Suppressor macrophage treated with lipopolysaccharide for 1 hour (primary cell): ENCODE data around the gene NTNG2.
A peak's percentile ranks its signal among the peaks of the same experiment; 100 is the strongest.
"Not testable (repeated sequence)": the region's sequence is repeated elsewhere in the genome, so short reads cannot be mapped to it uniquely, and the experiment has no call there.

Experiments used
- DNase-seq, 3 donors: peaks; one replicate each; pipeline ENCODE4 v3.0.0-alpha.2; 2020 to 2022

Gene NTNG2

GRCh38 chr9:132268725-132269352 is 107.0 kb downstream of the NTNG2 start:
- peak; percentile 67 to 76 (median 69) for DNase-seq

GRCh38 chr9:132269704-132270516 is 108.1 kb downstream of the NTNG2 start:
- DNase-seq: not testable (repeated sequence)

- DNase-seq: no peak
Measured at GRCh38 chr9:132274861-132275260, 113.0 kb downstream of the NTNG2 start.

GRCh38 chr9:132283165-132283564 is 121.3 kb downstream of the NTNG2 start:
- peak; percentile 10 to 48 (median 19) for DNase-seq

- DNase-seq: no peak
Measured at GRCh38 chr9:132283863-132284262, 122.0 kb downstream of the NTNG2 start.

GRCh38 chr9:132287256-132287760 is 125.5 kb downstream of the NTNG2 start:
- no peak for DNase-seq

GRCh38 chr9:132288361-132288760 is 126.5 kb downstream of the NTNG2 start:
- DNase-seq: no peak

GRCh38 chr9:132288966-132289365 is 127.1 kb downstream of the NTNG2 start:
- DNase-seq: no peak

- no peak for DNase-seq
Measured at GRCh38 chr9:132293145-132293721, 131.4 kb downstream of the NTNG2 start.
